Mucosa of rectum (tissue), 2 donors: Measurements from ENCODE around the gene IVNS1ABP.

Source experiments
- H3K27ac ChIP-seq, 2 donors: one replicate each; pipeline ENCODE4 v1.7.0; 2013; ENCODE audit warnings: inconsistent platforms in 2 of 2, low read depth in 2 of 2, low read length in 2 of 2
- H3K27me3 ChIP-seq, 2 donors: one replicate each; pipeline ENCODE4 v1.7.0; 2013; ENCODE audit warnings: low read length in 2 of 2; ENCODE audit not compliant: control insufficient read depth in 2 of 2, insufficient read depth in 2 of 2
- H3K36me3 ChIP-seq, 2 donors: one replicate each; pipeline ENCODE4 v1.7.0; 2013; ENCODE audit warnings: low read length in 2 of 2; ENCODE audit not compliant: control insufficient read depth in 2 of 2, insufficient read depth in 2 of 2
- H3K4me1 ChIP-seq, 2 donors: one replicate each; pipeline ENCODE4 v1.7.0; 2013; ENCODE audit warnings: low read length in 2 of 2, mild to moderate bottlenecking in 1 of 2; ENCODE audit not compliant: control insufficient read depth in 2 of 2, insufficient read depth in 2 of 2
- H3K4me3 ChIP-seq, 2 donors: one replicate each; pipeline ENCODE4 v1.7.0; 2013; ENCODE audit warnings: low read length in 2 of 2
- H3K9ac ChIP-seq, 2 donors: one replicate each; pipeline ENCODE4 v1.7.0; 2013; ENCODE audit warnings: low read length in 2 of 2, low read depth in 1 of 2, mild to moderate bottlenecking in 1 of 2
- H3K9me3 ChIP-seq, 2 donors: one replicate each; pipeline ENCODE4 v1.7.0; 2013; ENCODE audit warnings: low read length in 2 of 2; ENCODE audit not compliant: control insufficient read depth in 2 of 2
- donor health status: healthy.
- donor health status: Normal muscosa, but diverticular disease.

The IVNS1ABP gene

DNA sequence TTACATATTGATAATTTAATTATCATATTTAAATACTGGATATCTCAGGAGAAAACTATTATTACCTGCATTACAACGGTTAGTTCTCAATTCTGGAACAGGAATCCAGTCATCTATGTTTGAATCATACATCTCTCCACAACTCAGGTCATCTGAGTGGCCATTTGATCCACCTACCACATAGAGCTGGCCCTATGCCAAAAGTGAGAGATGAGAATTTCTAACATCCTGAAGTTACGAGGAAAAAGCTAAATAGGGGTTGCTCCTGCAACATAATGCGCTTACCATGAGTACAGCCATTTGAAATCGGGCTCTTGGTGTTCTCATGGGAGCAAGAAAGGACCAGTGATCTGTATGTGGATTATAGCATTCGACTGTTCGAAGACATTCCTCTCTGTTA is 16.9 kb downstream of the IVNS1ABP start:
- Histone ChIP-seq H3K36me3 (peaks cover 87 to 95% of the 10 kb centered on the region in 2 donors), H3K9me3 (no peaks in the 10 kb centered on the region), H3K27me3 (no peaks in the 10 kb centered on the region), H3K4me1 (no peaks in the 10 kb centered on the region), H3K27ac (no peak overlapping the region), H3K4me3 (no peak overlapping the region), H3K9ac (no peak overlapping the region)

DNA sequence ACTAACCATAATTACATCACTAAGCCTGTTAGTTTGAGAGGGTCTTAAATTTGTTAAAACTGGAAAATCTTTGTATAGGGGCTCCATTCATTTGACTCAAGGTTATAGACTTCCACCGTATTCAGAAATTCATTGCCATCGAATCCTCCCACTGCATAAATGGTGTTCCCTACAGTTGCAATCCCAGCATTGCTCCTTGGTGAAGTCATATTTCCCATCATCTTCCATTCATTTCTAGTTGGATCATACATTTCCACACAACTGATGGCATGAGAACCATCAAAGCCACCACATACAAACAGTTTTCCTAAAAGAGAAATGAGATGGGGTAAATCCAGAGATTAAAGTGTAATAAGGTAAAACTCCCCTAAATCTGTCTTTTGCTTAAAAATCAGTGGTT is 19.1 kb downstream of the IVNS1ABP start:
- no peak overlapping the region for H3K27ac ChIP-seq
- no peaks in the 10 kb centered on the region for H3K27me3 ChIP-seq
- peaks cover 80 to 85% of the 10 kb centered on the region in 2 donors for H3K36me3 ChIP-seq
- no peaks in the 10 kb centered on the region for H3K9me3 ChIP-seq
- no peak overlapping the region for H3K4me3 ChIP-seq
- H3K9ac ChIP-seq, result no peak overlapping the region
- no peaks in the 10 kb centered on the region for H3K4me1 ChIP-seq

DNA sequence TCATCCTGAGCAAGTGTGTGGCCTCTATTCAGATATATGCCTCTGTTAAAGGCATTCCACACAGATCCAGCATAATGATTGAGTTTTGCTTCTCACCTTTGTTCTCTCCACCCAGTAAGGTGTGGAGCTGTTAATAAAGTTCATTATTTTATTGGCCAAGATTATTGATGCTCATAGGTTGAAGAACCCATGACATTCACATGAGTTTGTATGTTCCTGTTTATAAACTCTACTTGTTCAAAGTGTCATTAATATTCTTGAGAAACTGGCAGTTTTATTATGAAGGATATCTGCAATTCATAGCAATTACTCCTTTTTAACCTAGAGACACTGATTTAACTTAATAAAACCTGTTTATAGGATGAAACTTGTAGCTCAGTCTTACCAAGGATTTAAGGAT is 22.0 kb downstream of the IVNS1ABP start:
- H3K4me1 ChIP-seq, result peaks cover 0 to 2% of the 10 kb centered on the region in 2 donors
- H3K9me3 ChIP-seq, result no peaks in the 10 kb centered on the region
- no peak overlapping the region for H3K27ac ChIP-seq
- H3K36me3 ChIP-seq, result peaks cover 57 to 58% of the 10 kb centered on the region in 2 donors
- no peaks in the 10 kb centered on the region for H3K27me3 ChIP-seq
- no peak overlapping the region for H3K4me3 ChIP-seq
- no peak overlapping the region for H3K9ac ChIP-seq

DNA sequence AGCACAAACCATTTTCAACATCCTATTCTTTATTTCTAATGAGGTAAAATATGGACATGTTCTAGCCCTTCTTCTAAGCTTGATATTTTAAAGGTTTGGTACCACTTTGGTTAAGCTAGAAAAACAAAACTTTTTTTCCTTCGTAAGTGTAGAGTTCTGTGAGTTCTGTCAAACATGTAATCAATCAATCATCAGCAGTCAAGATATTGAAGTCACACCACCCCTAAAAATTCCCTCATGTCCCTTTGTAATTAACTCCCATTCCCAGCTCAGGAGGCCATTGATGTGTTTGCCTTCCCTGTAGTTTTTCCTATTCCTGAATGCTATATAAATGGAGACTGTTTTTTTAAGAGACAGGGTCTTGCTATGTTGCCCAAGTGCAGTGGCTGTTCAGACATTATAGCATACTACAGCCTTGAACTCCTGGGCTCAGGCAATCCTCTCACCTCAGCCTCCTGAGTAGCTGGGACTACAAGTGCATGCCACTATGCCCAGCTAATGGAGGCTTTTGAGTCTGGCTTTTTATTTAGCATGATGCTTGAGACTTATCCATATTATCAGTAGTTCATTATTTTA is 23.0 kb downstream of the IVNS1ABP start:
- H3K9ac ChIP-seq, result no peak overlapping the region
- no peak overlapping the region for H3K27ac ChIP-seq
- no peaks in the 10 kb centered on the region for H3K27me3 ChIP-seq
- H3K4me1 ChIP-seq, result peaks cover 0 to 2% of the 10 kb centered on the region in 2 donors
- no peak overlapping the region for H3K4me3 ChIP-seq
- no peaks in the 10 kb centered on the region for H3K9me3 ChIP-seq
- H3K36me3 ChIP-seq, result peaks cover 47 to 48% of the 10 kb centered on the region in 2 donors

DNA sequence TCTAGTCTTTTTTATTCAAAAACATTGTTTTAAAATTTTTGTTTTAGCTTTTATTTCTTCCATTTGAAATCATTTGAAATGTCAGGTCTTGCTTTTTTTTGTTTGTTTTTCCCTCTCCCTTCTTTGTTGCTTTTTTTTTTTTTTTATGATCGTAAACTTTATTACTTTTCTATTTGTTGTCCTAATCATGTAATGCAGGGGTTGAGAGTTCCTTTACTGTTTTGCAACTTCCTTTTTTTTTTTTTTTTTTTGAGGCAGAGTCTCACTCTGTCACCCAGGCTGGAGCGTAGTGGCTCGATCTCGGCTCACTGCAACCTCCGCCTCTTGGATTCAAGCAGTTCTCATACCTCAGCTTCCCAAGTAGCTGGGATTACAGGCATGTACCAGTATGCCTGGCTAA is 24.8 kb downstream of the IVNS1ABP start:
- Histone ChIP-seq H3K4me1 (peaks cover 0 to 2% of the 10 kb centered on the region in 2 donors), H3K27me3 (no peaks in the 10 kb centered on the region), H3K36me3 (peaks cover 29 to 30% of the 10 kb centered on the region in 2 donors), H3K9ac (no peak overlapping the region), H3K27ac (no peak overlapping the region), H3K9me3 (no peaks in the 10 kb centered on the region), H3K4me3 (no peak overlapping the region)

DNA sequence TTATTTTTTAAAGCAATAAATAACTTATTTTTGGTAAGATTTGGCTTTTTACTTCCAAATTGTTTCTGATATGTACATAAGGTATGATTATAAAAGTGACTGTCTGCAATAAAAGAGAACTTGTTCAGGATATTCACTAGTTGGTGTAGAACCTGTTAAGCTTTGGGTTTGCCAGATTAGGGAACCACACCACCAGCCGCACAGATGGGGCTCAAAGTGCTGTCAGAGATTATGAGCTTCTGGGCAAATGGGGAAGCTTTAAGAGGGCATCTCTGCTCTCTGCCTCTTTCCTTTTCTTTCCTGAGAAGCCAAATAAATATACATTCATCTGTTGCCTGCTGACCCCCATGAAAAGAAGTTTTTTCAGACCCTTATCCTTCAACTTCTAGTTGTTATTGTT is 25.4 kb downstream of the IVNS1ABP start:
- H3K9ac ChIP-seq, result no peak overlapping the region
- H3K4me1 ChIP-seq, result peaks cover 0 to 2% of the 10 kb centered on the region in 2 donors
- no peak overlapping the region for H3K27ac ChIP-seq
- H3K4me3 ChIP-seq, result no peak overlapping the region
- H3K9me3 ChIP-seq, result no peaks in the 10 kb centered on the region
- no peaks in the 10 kb centered on the region for H3K27me3 ChIP-seq
- peaks cover 23 to 24% of the 10 kb centered on the region in 2 donors for H3K36me3 ChIP-seq

DNA sequence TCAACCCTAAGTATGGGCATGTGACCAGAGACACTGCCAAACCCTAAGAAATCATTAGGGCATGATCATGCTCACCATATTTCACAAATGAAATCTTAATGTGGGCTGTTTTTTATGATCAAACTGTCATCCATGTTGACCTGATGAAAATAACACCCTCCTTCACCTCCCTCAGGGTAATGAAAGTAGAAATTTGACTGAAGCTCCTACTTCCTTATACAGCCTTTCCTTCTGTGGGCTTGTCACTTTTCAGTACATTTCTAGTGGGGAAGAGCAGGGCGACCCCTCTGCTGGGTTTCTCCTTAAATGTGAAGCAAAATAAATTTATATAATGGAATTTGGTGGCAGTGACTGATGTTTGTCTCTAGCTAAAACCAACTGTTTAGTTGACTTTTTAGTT is 25.9 kb downstream of the IVNS1ABP start:
- Histone ChIP-seq H3K27me3 (no peaks in the 10 kb centered on the region), H3K4me1 (peaks cover 0 to 2% of the 10 kb centered on the region in 2 donors), H3K9ac (no peak overlapping the region), H3K9me3 (no peaks in the 10 kb centered on the region), H3K27ac (no peak overlapping the region), H3K36me3 (peaks cover 19% of the 10 kb centered on the region in 2 donors), H3K4me3 (no peak overlapping the region)

- Histone ChIP-seq H3K4me3 (no peak overlapping the region), H3K9ac (no peak overlapping the region), H3K27me3 (no peaks in the 10 kb centered on the region), H3K9me3 (no peaks in the 10 kb centered on the region), H3K4me1 (peaks cover 0 to 2% of the 10 kb centered on the region in 2 donors), H3K36me3 (peaks cover 7 to 11% of the 10 kb centered on the region in 2 donors), H3K27ac (no peak overlapping the region)
Observed at GRCh38 chr1:185289880-185290279, 27.2 kb downstream of the IVNS1ABP start.

DNA sequence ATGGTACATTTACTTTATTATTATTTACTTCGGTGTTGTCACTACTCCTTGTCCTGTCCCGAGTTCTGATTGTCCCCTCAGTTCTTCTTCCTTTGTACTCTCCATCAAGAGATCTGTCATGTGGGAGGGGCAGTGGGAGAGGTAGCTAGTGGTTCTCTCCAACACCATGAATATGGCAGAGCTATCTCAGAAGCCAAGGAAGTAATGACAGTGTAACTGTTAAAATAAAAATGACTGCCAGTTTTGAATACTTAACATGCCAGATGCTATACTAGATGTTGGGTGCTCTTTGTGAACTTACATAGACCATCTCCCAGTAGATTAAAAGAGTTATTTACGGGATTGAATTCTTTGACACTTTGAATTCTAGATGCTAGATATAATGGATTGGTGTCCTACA is 28.6 kb downstream of the IVNS1ABP start:
- Histone ChIP-seq H3K9me3 (no peaks in the 10 kb centered on the region), H3K27ac (no peak overlapping the region), H3K27me3 (no peaks in the 10 kb centered on the region), H3K4me3 (no peak overlapping the region), H3K36me3 (no peaks in the 10 kb centered on the region), H3K9ac (no peak overlapping the region), H3K4me1 (peaks cover 0 to 2% of the 10 kb centered on the region in 2 donors)

GRCh38 chr1:185287451-185287850 is 29.6 kb downstream of the IVNS1ABP start:
- H3K9me3 ChIP-seq, result no peaks in the 10 kb centered on the region
- H3K27me3 ChIP-seq, result no peaks in the 10 kb centered on the region
- no peak overlapping the region for H3K9ac ChIP-seq
- no peak overlapping the region for H3K27ac ChIP-seq
- peaks cover 0 to 2% of the 10 kb centered on the region in 2 donors for H3K4me1 ChIP-seq
- no peak overlapping the region for H3K4me3 ChIP-seq
- H3K36me3 ChIP-seq, result no peaks in the 10 kb centered on the region
